HG02678 (cell line): ENCODE data around the gene CRTAC1.
A peak's percentile ranks its signal among the peaks of the same experiment; 100 is the strongest.

ENCODE experiments used
- ATAC-seq: cut with Tn5 transposase; IDR thresholded peaks from one replicate; pipeline ENCODE4 v1.9.1; 2021; ENCODE audit warnings: mild to moderate bottlenecking, moderate library complexity; ENCODE audit not compliant: unreplicated experiment

The CRTAC1 gene

DNA sequence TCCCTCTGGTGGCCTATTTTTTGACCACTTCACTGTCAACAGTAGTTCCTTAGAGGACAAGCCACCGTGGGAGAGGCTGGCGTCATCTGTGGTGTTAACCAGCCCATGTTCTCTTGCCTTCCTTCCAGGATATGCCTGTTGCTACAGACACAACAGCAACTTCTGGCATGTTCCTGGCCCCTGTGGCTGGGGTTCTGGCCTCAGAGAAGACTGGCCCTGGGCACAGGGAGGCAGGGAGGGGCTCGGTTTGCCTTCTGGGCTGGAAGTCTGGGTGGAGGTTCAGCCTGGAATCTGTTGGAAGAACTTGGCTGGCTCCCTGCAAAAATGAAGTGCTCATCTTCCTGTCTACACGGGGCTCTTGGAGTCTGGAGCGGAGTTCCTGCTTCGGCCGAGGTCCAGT is 155.0 kb downstream of the CRTAC1 start:
- ATAC-seq, result no peak

GRCh38 chr10:97874332-97874731 is 156.1 kb downstream of the CRTAC1 start:
- ATAC-seq, result no peak

DNA sequence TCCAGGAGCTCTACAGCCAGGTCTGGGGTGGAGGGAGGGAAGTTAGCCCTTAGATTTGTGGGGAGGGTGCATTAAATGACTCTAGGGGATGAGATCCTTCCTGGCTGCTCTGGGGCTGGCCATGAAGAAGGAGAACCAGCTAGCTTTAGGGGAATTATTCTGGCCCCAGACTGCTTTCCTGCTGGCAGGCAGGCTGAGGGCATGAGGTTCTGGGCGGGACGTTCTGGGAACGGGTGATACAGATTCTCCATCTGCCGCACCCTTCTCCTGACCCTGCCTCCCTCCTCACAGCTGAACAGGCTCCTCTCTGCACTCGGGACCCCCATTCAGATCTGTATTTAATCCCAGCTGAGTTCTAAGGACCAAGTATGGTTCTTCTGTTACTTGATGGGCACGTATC is 156.9 kb downstream of the CRTAC1 start:
- ATAC-seq, result no peak

DNA sequence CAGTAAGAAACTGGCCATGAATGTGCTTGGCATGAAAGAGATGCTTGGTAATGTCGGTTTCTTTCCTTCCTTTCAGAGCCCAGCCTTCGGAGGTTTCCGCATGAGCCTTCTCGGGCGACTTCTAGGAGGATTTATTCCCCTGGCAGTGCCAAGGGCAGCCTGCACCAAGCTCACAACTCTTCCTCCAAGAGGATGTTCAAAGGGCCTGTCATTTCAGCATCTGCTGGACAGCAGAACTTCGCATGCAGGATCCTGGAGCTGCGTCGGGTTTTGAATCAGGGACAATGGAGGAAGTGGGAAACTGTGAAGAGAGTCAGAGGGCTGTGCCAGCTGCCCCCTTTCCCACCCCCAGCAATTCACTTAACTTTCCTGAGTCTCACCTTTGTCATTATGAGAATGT is 159.4 kb downstream of the CRTAC1 start:
- ATAC-seq, result no peak

DNA sequence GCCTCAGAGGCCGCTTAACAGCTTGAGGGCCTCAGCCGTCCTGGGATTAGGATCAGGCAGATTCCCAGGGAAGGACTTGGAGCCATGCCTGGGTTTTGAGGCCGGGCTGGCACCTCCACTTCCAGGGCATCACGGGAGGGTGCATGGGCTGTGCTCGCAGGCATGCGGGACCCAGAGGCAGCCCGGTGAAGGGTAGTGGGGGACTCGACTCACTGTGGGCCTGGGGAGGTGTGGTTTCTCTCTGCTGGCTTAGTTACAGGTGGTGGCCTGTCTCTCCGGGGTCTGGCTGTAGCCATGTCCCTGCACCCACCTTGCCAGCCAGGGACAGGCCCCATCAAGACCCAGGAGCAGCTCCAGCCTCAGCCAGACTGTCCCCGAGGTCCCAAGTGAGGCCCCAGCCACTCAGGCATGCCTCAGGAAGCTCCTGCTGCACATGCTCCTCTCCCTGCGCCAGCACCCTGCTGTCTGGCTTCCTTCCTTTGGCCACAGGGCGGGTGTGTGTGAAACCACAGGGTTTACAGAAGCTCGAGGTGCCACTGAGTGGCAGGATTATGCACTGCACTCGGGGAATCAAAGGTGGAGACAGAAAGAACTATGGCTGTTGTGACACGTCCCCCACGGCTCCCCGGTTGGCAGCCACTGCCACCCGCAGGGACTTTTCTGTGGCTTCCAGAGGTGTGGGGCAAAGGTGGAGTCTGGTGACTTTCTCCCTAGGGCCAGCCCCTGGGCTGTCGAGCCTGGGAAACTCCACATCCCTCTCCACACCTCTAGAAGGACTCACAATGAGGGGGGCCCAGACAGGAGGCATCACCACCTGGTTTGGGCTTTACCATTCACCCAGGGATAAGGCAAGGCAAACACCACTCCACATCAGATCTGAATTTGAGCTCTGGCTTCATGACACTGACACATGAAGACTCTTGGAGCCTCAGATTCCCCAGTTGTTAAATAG is 161.1 kb downstream of the CRTAC1 start:
- peak; percentile 94 for ATAC-seq

GRCh38 chr10:97868134-97868685 is 162.2 kb downstream of the CRTAC1 start:
- ATAC-seq, result no peak

DNA sequence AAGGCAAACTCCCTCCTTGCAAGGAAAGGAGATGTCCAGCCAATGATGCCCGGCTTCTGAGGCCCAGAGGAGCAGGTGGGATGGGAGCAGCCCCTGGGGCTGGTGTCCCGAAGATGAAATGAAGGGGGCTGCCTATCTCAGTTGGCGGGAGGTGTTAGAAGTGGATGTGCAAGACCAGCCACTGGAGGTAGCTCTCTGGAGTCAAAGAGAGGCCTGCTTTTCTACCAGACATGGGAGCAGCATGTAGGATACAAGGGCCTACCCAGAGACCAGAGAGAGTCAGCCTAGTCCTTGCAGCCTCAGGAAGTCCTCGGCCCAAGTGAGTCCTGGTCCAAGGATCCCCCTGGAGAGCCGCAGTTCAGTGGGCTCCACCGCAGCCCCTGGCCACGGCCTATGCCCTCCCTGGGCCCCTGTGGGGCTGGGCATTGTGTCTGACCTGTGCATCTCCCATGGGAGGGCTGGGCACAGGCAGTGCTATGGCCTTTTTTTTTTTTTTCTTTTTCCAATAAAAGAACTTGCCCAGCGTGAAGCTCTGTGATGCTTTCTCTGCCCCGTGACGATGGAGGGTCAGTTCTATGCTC is 163.1 kb downstream of the CRTAC1 start:
- ATAC-seq, result no peak

DNA sequence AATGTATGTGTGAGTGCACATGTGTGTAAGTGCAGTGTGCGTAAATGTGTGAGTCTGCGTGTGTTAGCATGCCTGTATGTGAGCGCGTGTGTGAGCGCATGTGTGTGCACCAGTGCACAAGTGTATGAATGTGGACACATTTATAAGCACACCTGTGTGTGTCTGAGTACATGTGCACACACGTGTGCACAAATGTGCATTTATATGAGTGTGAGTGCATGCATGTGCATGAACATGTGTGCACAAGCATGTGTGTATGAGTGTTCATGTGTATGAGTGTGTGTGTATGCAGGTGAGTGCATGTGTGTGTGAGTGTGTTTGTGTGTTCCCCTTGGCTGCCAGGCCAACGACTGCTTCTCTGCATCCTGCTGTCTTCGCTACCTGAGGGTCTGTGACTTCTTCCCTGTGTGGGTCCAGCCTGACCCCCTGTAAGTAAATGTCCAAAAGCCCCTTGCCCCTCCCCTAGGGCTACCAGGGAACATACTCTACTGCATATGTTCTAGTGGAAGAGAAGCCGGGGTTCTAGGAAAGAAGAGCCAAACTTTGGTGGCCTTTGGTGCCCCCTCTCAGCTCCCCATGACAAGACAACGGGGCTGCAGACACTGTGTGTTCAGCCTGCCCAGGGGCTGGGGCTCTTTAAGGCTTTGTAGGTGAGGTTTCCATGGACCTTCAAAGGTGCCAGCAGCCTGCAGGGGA is 163.7 kb downstream of the CRTAC1 start:
- ATAC-seq, result no peak

DNA sequence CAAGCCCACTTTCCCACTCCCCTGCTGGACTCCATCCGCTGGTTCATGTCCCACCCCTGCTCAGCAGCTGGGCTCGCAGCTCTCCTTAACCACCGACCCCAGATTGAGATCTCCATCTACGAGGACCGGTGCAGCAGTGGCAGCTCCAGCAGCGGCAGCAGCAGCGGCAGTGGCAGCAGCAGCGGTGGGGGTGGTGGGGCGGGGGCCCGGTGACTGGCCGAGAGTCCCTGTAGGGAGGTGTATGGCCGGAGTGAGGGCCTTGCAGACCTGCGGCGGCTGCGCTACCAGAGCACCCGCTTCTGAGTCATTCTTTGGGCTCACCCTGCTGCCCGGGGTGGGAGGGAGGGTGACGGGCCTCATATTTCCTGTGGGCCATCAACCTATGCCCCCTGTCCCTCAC is 164.9 kb downstream of the CRTAC1 start:
- ATAC-seq, result no peak

DNA sequence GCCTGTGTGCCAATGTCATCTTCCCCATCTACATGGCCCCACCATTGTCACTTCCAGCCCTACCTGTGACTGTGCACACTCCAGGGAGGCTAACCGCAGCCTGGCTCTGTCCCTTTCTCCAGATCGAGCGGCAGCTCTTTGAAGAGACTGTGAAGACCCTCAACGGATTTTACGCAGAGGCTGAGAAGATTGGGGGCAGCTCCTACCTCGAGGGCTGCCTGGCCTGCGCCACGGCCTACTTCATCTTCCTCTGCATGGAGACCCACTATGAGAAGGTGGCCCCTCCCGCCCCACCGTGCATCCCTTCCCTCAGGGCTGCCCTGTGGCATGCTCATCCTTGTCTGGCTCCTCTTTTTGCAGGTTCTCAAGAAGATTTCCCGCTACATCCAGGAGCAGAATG is 166.6 kb downstream of the CRTAC1 start:
- no peak for ATAC-seq

- ATAC-seq, result no peak
Measured at GRCh38 chr10:97861924-97862323, 168.5 kb downstream of the CRTAC1 start.

DNA sequence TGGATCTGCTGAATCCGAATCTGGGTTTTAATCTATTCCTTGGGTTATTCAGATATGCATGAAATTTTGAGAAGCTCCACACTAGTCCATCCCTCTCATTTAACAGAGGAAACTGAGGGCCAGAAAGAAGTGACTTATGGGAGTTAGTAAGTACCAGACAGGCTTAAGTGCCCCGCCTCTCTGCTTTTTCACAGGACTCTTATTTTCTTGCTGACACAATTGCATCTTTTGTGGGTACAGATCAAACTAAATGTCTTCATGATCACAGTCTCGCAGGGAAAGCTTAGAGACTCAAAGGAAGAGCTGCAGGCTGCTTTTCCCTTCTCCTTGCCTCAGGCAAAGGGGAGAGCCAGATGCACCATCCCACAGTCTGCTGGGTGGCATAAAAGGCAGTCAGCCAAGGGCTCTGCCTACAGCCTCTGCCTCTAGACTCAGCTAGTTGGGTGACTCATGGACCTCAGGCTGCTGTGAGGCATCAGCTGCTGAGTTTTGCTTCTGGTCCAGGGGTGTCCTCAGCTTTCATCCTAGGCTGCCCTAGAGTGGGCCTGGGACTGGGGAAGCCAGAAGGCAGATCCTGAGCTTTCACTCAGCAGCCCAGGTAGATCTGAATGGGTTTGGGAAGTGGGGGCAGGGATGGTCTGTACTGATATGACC is 169.2 kb downstream of the CRTAC1 start:
- no peak for ATAC-seq

DNA sequence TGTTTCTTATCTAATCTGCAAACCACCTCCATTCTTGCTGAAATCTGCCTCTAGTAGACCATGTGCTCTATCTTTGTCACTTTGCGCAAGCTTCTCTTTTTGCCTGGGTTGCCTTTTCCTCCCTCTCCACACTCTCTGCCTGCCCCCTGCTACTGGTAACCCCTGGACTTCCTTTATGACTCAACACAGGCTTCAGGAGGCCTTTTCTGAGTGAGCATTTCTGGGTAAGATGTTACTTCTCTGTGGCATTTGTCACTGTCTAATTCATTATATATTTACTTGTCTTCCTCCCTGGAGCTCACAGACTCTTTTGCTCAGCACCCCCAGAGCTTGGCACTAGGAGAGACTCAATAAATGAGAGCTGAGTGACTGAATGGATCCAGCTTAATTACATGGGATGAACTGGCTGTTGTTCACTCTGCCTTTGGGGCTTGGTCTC is 172.4 kb downstream of the CRTAC1 start:
- ATAC-seq, result no peak

DNA sequence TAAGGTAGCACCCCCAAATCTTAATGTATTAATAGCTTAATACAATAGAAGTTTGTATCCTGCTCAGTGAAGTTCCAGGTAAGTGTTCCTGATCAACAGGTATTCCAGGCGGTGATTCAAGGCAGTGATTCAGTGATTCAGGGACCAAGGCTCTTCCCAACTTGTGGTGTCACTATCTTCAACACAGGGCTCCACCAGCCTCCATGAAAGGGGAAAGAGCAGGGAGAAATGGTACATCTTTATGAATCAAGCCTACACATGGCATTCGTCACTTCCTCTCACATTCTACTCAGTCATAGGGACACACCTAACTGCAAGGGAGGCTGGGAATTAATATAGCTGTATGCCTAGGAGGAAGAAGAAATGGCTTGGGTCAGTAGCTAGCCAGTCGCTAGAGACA is 175.7 kb downstream of the CRTAC1 start:
- no peak for ATAC-seq

DNA sequence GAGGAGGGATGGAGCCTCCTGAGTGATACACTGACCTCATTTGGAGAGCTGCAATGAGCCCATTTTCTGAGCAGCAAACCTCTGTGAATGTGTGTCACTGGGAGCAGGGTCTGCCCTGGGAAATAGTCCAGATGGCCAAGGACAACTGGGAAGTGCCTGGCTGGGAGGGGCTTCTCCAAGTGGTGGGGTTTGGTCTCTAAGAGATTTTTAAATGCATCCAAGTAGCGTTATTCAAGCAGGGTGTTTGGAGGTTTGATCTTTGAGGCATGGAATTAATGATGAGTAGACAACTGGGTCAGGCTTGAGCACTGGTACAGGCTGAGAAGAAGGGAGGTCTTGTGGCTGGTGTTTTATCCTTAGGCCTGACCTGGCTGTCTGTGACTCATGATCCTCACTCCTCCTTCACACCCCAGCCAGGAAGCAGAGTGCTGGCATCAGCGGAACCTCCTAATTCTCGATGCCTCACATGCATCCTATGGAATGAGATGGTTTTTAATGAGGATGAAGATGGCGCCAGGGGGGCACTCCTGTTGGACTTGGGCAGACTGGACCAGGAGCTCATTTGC is 177.5 kb downstream of the CRTAC1 start:
- no peak for ATAC-seq

GRCh38 chr10:97852277-97852676 is 178.1 kb downstream of the CRTAC1 start:
- ATAC-seq, result no peak

GRCh38 chr10:97851341-97852001 is 178.9 kb downstream of the CRTAC1 start:
- no peak for ATAC-seq

DNA sequence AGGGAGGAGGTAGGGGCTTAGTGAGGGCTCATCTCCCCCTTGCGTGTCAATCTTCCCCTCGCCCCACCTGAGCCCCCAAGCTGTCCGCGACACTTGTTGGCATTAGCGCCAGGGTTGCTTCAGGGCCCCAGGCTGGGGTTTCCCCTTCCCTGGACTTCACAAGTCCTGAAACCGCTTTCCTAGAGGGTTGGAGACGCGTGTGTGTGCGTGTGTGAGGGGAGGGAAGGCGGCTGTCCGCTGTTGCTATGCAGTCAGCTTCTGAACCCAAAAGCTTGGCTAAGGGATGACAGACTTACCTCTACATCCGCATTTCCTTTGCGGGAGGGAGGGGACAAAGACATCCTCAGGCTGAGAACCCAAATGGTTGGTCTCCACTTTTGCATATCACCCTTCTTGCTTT is 180.0 kb downstream of the CRTAC1 start:
- no peak for ATAC-seq

GRCh38 chr10:97849687-97850402 is 180.6 kb downstream of the CRTAC1 start, which contains the start of gene GOLGA7B:
TSS of gene GOLGA7B (plus strand) at chr10:97849843. CDS start at chr10:97850304, 461 bp downstream.
- no peak for ATAC-seq
